HG03039 (cell line): ENCODE data around the gene TMEM94.

Experiments used
- ATAC-seq: cut with Tn5 transposase; IDR thresholded peaks from one replicate; pipeline ENCODE4 v1.9.1; 2021; ENCODE audit warnings: mild to moderate bottlenecking, moderate library complexity; ENCODE audit not compliant: unreplicated experiment

Gene TMEM94

GRCh38 chr17:75524269-75524969 is 68.0 kb downstream of the TMEM94 start:
- ATAC-seq: no peak

GRCh38 chr17:75524970-75525805 is 68.8 kb downstream of the TMEM94 start, which contains the start of gene LLGL2:
Gene LLGL2 (plus strand): TSS chr17:75525697. CDS start chr17:75543427, 17,730 bp downstream.
- ATAC-seq: peak; percentile 68

GRCh38 chr17:75525806-75526554 is 69.5 kb downstream of the TMEM94 start:
- ATAC-seq: no peak

GRCh38 chr17:75526555-75527270 is 70.3 kb downstream of the TMEM94 start:
- no peak for ATAC-seq

- ATAC-seq: no peak
Measured at GRCh38 chr17:75530837-75531720, 74.6 kb downstream of the TMEM94 start.

- no peak for ATAC-seq
Measured at GRCh38 chr17:75531721-75532072, 75.3 kb downstream of the TMEM94 start.

- no peak for ATAC-seq
Measured at GRCh38 chr17:75535119-75535537, 78.7 kb downstream of the TMEM94 start.

GRCh38 chr17:75535871-75536270 is 79.4 kb downstream of the TMEM94 start:
- ATAC-seq: no peak

- ATAC-seq: no peak
Measured at GRCh38 chr17:75536366-75536765, 79.9 kb downstream of the TMEM94 start.

GRCh38 chr17:75539967-75540729 is 83.7 kb downstream of the TMEM94 start:
- no peak for ATAC-seq

- no peak for ATAC-seq
Measured at GRCh38 chr17:75540923-75541503, 84.6 kb downstream of the TMEM94 start.

GRCh38 chr17:75542229-75542628 is 85.8 kb downstream of the TMEM94 start:
- no peak for ATAC-seq

- ATAC-seq: no peak
Measured at GRCh38 chr17:75542728-75543336, 86.4 kb downstream of the TMEM94 start.

- no peak for ATAC-seq
Measured at GRCh38 chr17:75544250-75544649, 87.8 kb downstream of the TMEM94 start.

GRCh38 chr17:75546181-75546580 is 89.7 kb downstream of the TMEM94 start:
- ATAC-seq: no peak

GRCh38 chr17:75547091-75547490 is 90.7 kb downstream of the TMEM94 start:
- no peak for ATAC-seq

GRCh38 chr17:75548813-75549212 is 92.4 kb downstream of the TMEM94 start:
- ATAC-seq: no peak
